ENCODE results near the gene LCE5A.

DNA sequence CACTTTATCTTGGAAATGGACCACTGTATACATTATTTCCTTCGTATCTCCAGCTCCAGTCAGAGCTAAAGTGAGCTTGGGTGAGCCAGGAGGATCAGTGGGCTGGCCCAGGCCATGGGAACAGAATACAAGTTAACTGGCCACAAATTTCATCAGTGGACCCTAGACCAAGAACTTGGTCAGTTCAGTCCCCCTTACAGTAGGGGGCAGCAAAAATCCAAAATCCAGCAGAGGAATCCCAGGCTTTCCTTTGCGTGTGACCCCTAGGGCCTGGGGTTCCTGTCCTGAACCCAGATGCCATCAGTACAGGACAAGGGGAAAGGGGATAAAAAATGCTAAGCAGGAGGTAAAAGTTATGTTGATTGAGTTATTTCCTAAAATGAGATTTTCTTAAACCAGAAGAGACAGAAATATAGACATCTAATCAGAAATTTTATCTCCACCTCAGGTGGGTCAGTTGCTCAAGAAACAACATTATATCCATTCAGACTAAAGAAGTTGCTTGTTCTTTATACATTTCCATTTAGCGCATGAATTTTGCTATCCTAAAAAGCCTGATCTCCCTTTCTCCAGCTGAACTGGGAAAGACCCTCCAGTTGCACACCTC is 24.1 kb upstream of the LCE5A start:
- TF ChIP-seq CTCF (optimal IDR thresholded peaks at IDR 0.05 in 1 of 3, IDR thresholded peaks at IDR 0.05 in 1 of 3, conservative IDR thresholded peaks at IDR 0.05 in 1 of 3; ENCODE audit: extremely low read depth in 1 of 3, insufficient read depth in 2 of 3, low read length in 3 of 3) (peak; percentile 38 to 54 (median 41)), EZH2 (IDR thresholded peaks at IDR 0.05; ENCODE audit: low read length) (no peak)
